Caco-2 (cell line): ENCODE results near the gene EFHC1. TPM values are rescaled to one million over a fixed set of nuclear protein-coding genes. Genes with fewer than 3 reads are reported as not detected.

Experiments used
- BruUV-seq: library from RNA; stranded (reverse); fragments of 400-500 nt; replicated peaks from 2 replicates; lab custom pipeline; 2021; lab: Mats Ljungman, UMichigan
- CTCF ChIA-PET: fragments of 300-600 bp; sonication (Branson Sonifier 250); formaldehyde crosslinking; loops from one replicate; lab custom pipeline; 2022; ENCODE audit warnings: antibody characterized with exemption; lab: Charles Lee
- POLR2A ChIA-PET: fragments of 300-600 bp; sonication (Branson Sonifier 250); formaldehyde crosslinking; loops from one replicate; lab custom pipeline; 2022; ENCODE audit warnings: antibody characterized with exemption; lab: Charles Lee
- DNase-seq, 2 experiments: peaks; one replicate each; pipeline versions ENCODE4 v3.0.0 to v3.0.0-alpha.2; 2020 to 2022
- H3K27me3 ChIP-seq: replicated peaks from 2 replicates; pipeline ENCODE4 v1.6.0; 2011; ENCODE audit warnings: low read length; ENCODE audit not compliant: control insufficient read depth, insufficient read depth
- H3K36me3 ChIP-seq: 2 replicates; pipeline ENCODE4 v1.5.1; 2011; ENCODE audit warnings: low read length; ENCODE audit not compliant: control insufficient read depth, insufficient read depth
- H3K4me1 ChIP-seq: fragments of 250-450 bp; sonication (Bioruptor Pico); 2 replicates; pipeline ENCODE4 v1.5.1; 2020; ENCODE audit warnings: mild to moderate bottlenecking
- H3K4me3 ChIP-seq: 2 replicates; pipeline ENCODE4 v1.5.1; 2011; ENCODE audit warnings: low read depth, mild to moderate bottlenecking, control low read depth, low read length
- H3K9me3 ChIP-seq: fragments of 250-450 bp; sonication (Bioruptor Pico); 2 replicates; pipeline ENCODE4 v1.5.1; 2020; ENCODE audit warnings: mild to moderate bottlenecking, moderate library complexity
- H3K27ac Mint-ChIP-seq: one replicate; pipeline ENCODE4 v1.8.0; 2022; ENCODE audit warnings: mixed read lengths; ENCODE audit not compliant: unreplicated experiment
- H3K27me3 Mint-ChIP-seq: one replicate; pipeline ENCODE4 v1.8.0; 2022; ENCODE audit warnings: mixed read lengths; ENCODE audit not compliant: insufficient read depth, unreplicated experiment
- H3K36me3 Mint-ChIP-seq: one replicate; pipeline ENCODE4 v1.8.0; 2022; ENCODE audit warnings: mild to moderate bottlenecking, mixed read lengths; ENCODE audit not compliant: insufficient read depth, unreplicated experiment
- H3K4me1 Mint-ChIP-seq: one replicate; pipeline ENCODE4 v1.8.0; 2022; ENCODE audit warnings: low read depth, mixed read lengths; ENCODE audit not compliant: unreplicated experiment
- H3K4me3 Mint-ChIP-seq: one replicate; pipeline ENCODE4 v1.8.0; 2022; ENCODE audit warnings: mild to moderate bottlenecking, moderate library complexity, mixed read lengths; ENCODE audit not compliant: unreplicated experiment
- H3K9me3 Mint-ChIP-seq: one replicate; pipeline ENCODE4 v1.8.0; 2022; ENCODE audit warnings: mixed read lengths; ENCODE audit not compliant: unreplicated experiment
- CTCF ChIP-seq, 2 experiments: fragments of 200-600 bp in 1 of 2; IDR thresholded peaks; 1 replicate in 1 of 2; 2 replicates in 1 of 2; pipeline versions ENCODE4 v1.5.1 to v1.8.0; 2011 to 2022; ENCODE audit warnings: antibody characterized with exemption in 1 of 2, control low read depth in 1 of 2, inconsistent platforms in 1 of 2, low read depth in 1 of 2, low read length in 1 of 2, mild to moderate bottlenecking in 1 of 2, moderate library complexity in 1 of 2; ENCODE audit not compliant: insufficient read depth in 1 of 2, severe bottlenecking in 1 of 2, unreplicated experiment in 1 of 2
- intact Hi-C: fragments of 100-400 bp; cut with micrococcal nuclease; formaldehyde crosslinking; loops from one replicate; pipeline ENCODE4 v1.10.0; 2022; ENCODE audit not compliant: unreplicated experiment
- total RNA-seq: library from RNA; stranded (reverse); gene quantifications from 2 replicates; pipeline ENCODE4 v1.2.3, GENCODE V29; 2022

The EFHC1 gene
- total RNA-seq, 1 experiment from 2014 or later = 14.6 TPM

- Histone ChIP-seq H3K36me3 (no peaks in the 10 kb centered on the region; the same call in 1 of the 2 replicates), H3K4me3 (no peak overlapping the region), H3K27me3 (no peaks in the 10 kb centered on the region), H3K4me1 (peaks cover 19% of the 10 kb centered on the region), H3K9me3 (no peaks in the 10 kb centered on the region)
- peaks cover 12% of the 10 kb centered on the region for H3K4me1 Mint-ChIP-seq
- CTCF ChIA-PET = no interaction called here
- H3K4me3 Mint-ChIP-seq = no peak overlapping the region
- BruUV-seq = no TSS peak
- intact Hi-C loops = no loop called here
- no peaks in the 10 kb centered on the region for H3K27me3 Mint-ChIP-seq
- H3K27ac Mint-ChIP-seq = no peak overlapping the region
- TF ChIP-seq CTCF (IDR thresholded peaks at IDR 0.05; ENCODE audit: insufficient read depth in 1 of 2, low read depth in 1 of 2, low read length in 1 of 2, severe bottlenecking in 1 of 2, unreplicated experiment in 1 of 2) = no peak
- H3K9me3 Mint-ChIP-seq = no peaks in the 10 kb centered on the region
- POLR2A ChIA-PET = no interaction called here
- no peak for DNase-seq
- peaks cover 5% of the 10 kb centered on the region for H3K36me3 Mint-ChIP-seq
Measured at GRCh38 chr6:52557389-52558265, 137.5 kb downstream of the EFHC1 start.

- no peaks in the 10 kb centered on the region; the same call in 1 of the 2 replicates for H3K36me3 ChIP-seq
- POLR2A ChIA-PET = no interaction called here
- CTCF ChIA-PET = no interaction called here
- Mint-ChIP-seq H3K4me3 (no peak overlapping the region), H3K9me3 (no peaks in the 10 kb centered on the region), H3K27ac (no peak overlapping the region), H3K36me3 (peaks cover 5% of the 10 kb centered on the region), H3K4me1 (peaks cover 4% of the 10 kb centered on the region), H3K27me3 (no peaks in the 10 kb centered on the region)
- DNase-seq = no peak
- H3K4me3 ChIP-seq = no peak overlapping the region
- no peak for TF ChIP-seq CTCF (IDR thresholded peaks at IDR 0.05; ENCODE audit: insufficient read depth in 1 of 2, low read depth in 1 of 2, low read length in 1 of 2, severe bottlenecking in 1 of 2, unreplicated experiment in 1 of 2)
- peaks cover 15% of the 10 kb centered on the region for H3K4me1 ChIP-seq
- intact Hi-C loops = no loop called here
- no peaks in the 10 kb centered on the region for H3K27me3 ChIP-seq
- BruUV-seq = no TSS peak
- H3K9me3 ChIP-seq = no peaks in the 10 kb centered on the region
Measured at GRCh38 chr6:52558266-52559000, 138.3 kb downstream of the EFHC1 start.

- Mint-ChIP-seq H3K4me1 (peaks cover 18% of the 10 kb centered on the region), H3K36me3 (peaks cover 16% of the 10 kb centered on the region), H3K27ac (no peak overlapping the region), H3K27me3 (no peaks in the 10 kb centered on the region), H3K4me3 (no peak overlapping the region), H3K9me3 (no peaks in the 10 kb centered on the region)
- no peak for DNase-seq
- TF ChIP-seq CTCF (IDR thresholded peaks at IDR 0.05; ENCODE audit: insufficient read depth in 1 of 2, low read depth in 1 of 2, low read length in 1 of 2, severe bottlenecking in 1 of 2, unreplicated experiment in 1 of 2) = no peak
- Histone ChIP-seq H3K36me3 (no peaks in the 10 kb centered on the region; the same call in 1 of the 2 replicates), H3K4me1 (peaks cover 31% of the 10 kb centered on the region), H3K9me3 (no peaks in the 10 kb centered on the region), H3K4me3 (no peak overlapping the region), H3K27me3 (no peaks in the 10 kb centered on the region)
- ChIA-PET CTCF (no interaction called here), POLR2A (interaction anchor here (0.7 kb wide), 1 partner anchor 31 kb away, joined by 3 read pairs; no protein-coding TSS in a partner anchor)
- intact Hi-C loops = no loop called here
- no TSS peak for BruUV-seq
Measured at GRCh38 chr6:52560462-52560861, 140.3 kb downstream of the EFHC1 start.
